ENCODE measurements around the gene NDP.
A peak's percentile ranks its signal among the peaks of the same experiment; 100 is the strongest.
"Not testable (repeated sequence)": the region's sequence is repeated elsewhere in the genome, so short reads cannot be mapped to it uniquely, and the experiment has no call there.

Gene NDP

DNA sequence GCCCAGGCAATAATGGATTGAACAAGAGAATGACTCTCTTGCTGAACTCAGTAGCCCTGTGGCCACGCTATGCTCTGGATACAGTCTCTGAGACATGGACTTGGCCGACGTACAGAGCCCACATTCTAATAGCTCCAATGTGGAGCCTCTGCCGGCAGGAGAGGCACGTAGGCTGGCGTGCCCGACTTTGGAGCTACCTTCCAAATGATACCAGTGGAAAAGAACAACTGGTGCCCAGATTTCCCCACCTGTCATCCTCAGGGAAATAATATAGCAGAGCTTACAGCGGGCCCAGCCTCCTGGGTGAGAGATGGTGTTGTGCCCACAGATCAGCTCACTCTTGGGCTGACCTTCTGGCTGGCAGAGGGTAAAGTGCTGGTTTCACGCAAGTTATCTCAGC is 10.6 kb downstream of the NDP start:
- Mint-ChIP-seq H3K36me3 (no peaks in the 10 kb centered on the region), H3K27ac (no peak overlapping the region), H3K4me1 (no peaks in the 10 kb centered on the region), H3K9me3 (peaks cover 1% of the 10 kb centered on the region), H3K4me3 (no peak overlapping the region), H3K27me3 (peaks cover 3% of the 10 kb centered on the region)
- DNase-seq (ENCODE audit: low spot score in 2 of 2) (no peak), ATAC-seq (ENCODE audit: low read depth) (no peak)

DNA sequence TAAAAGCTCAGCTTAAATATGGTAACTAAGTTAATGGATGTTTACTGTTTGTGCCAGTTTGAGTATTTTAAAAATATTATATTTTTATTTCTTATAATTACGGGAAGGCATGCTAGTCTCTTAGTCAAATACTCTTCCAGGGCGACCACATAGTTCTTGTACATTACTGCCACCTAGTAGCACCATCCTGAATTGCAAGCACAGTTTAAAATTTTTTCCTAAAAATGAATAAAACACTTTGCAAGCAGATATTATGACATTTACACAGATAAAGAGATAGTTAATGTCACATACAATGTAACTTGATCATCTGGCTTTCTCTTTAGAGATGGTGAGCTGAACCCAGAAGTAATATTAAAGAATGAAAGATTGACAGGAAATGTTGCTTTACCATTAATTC is 11.5 kb downstream of the NDP start:
- Mint-ChIP-seq H3K27ac (no peak overlapping the region), H3K27me3 (peaks cover 3% of the 10 kb centered on the region), H3K4me3 (no peak overlapping the region), H3K4me1 (no peaks in the 10 kb centered on the region), H3K9me3 (peaks cover 1% of the 10 kb centered on the region), H3K36me3 (no peaks in the 10 kb centered on the region)
- DNase-seq (ENCODE audit: low spot score in 2 of 2) (no peak), ATAC-seq (ENCODE audit: low read depth) (no peak)

DNA sequence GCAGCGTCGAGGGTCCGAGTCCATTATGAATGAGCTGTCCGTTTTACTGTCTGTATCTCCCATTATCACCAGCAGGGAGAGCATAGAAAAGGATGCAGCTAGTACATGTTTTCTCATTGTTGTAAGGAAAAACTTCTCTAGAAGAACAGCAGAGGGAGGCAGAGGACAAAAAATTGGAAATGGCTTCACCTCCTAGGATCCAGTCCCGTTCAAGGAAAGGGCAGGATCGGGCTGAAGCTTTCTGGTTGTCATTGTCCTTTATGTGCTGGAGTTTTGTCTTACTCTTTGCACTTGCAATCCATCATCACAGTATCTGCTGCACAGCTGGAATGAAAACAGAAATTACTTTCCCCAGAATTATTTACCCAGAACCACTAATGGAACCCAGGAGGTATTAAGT is 14.7 kb downstream of the NDP start:
- Mint-ChIP-seq H3K9me3 (peaks cover 1% of the 10 kb centered on the region), H3K4me3 (no peak overlapping the region), H3K27ac (no peak overlapping the region), H3K36me3 (no peaks in the 10 kb centered on the region), H3K4me1 (no peaks in the 10 kb centered on the region), H3K27me3 (peaks cover 3% of the 10 kb centered on the region)
- ATAC-seq (ENCODE audit: low read depth) = peak; percentile 65
- DNase-seq (ENCODE audit: low spot score in 2 of 2) = peak in 1 of 2 donors; percentile 9

DNA sequence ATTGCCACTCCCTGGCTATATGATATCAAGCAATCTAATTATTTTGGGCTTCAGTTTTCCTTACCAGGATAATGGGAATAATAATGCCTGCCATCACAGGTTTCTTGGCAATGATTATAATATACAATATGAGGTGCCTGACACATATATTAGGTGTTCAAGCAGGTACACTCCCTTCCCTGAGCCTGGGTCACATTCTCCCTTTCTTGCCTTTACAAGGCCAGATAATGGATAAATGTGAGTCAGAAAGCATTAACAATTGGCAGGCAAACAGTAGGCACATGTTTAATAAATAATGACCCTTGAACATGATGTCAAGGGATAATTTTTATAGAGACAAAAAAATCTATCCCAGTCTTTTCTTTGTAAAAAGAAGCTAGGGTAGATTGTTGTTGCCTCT is 17.2 kb downstream of the NDP start:
- Mint-ChIP-seq H3K4me3 (no peak overlapping the region), H3K27me3 (peaks cover 4% of the 10 kb centered on the region), H3K27ac (no peak overlapping the region), H3K36me3 (no peaks in the 10 kb centered on the region), H3K9me3 (no peaks in the 10 kb centered on the region), H3K4me1 (no peaks in the 10 kb centered on the region)
- ATAC-seq (ENCODE audit: low read depth) (no peak), DNase-seq (ENCODE audit: low spot score in 2 of 2) (no peak)

DNA sequence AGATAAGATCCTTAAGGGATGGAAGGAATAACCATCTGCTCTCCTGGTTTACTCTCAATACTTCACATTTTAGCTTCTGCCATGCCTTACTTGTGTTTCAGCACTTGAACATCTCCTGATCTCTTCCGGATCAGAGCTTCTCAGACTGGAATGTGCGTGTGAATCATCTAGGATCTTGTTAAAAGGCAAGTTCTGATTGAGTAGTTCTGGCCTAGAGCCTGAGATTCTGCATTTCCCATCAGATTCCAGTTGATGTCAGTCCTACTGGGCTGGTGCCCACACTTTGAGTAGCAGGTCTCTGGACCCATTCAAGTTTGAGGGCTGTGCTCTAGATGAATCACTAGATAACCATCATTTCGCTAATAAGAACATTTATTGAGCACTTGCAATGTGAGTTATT is 20.0 kb downstream of the NDP start:
- Mint-ChIP-seq H3K27ac (no peak overlapping the region), H3K36me3 (no peaks in the 10 kb centered on the region), H3K27me3 (peaks cover 3% of the 10 kb centered on the region), H3K4me3 (no peak overlapping the region), H3K9me3 (no peaks in the 10 kb centered on the region), H3K4me1 (peaks cover 3% of the 10 kb centered on the region)
- ATAC-seq (ENCODE audit: low read depth) (no peak), DNase-seq (ENCODE audit: low spot score in 2 of 2) (no peak)

DNA sequence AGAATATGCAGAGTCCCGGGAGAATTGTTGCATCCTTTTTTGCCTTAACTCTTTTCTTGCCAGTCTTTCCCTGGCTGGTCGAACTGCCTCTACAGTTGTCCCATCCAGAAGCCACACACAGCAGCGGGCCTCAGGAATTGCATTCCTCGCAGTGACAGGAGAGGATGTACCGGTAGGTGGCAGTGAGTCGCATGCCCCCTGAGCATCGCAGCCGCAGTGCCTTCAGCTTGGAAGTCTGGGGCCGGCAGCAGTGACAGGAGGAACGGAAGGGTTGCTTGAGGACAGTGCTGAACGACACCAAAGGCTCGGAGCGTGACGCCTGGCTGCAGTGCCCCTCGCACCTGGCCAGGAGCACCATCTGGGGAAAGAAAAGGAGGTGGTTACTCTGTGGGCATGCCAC is 23.5 kb downstream of the NDP start:
- H3K27ac Mint-ChIP-seq = no peak overlapping the region
- no peaks in the 10 kb centered on the region for H3K9me3 Mint-ChIP-seq
- H3K36me3 Mint-ChIP-seq = no peaks in the 10 kb centered on the region
- ATAC-seq (ENCODE audit: low read depth) (peak; percentile 21), DNase-seq (ENCODE audit: low spot score in 2 of 2) (no peak)
- H3K27me3 Mint-ChIP-seq = peaks cover 3% of the 10 kb centered on the region
- H3K4me3 Mint-ChIP-seq = no peak overlapping the region
- H3K4me1 Mint-ChIP-seq = peaks cover 3% of the 10 kb centered on the region

DNA sequence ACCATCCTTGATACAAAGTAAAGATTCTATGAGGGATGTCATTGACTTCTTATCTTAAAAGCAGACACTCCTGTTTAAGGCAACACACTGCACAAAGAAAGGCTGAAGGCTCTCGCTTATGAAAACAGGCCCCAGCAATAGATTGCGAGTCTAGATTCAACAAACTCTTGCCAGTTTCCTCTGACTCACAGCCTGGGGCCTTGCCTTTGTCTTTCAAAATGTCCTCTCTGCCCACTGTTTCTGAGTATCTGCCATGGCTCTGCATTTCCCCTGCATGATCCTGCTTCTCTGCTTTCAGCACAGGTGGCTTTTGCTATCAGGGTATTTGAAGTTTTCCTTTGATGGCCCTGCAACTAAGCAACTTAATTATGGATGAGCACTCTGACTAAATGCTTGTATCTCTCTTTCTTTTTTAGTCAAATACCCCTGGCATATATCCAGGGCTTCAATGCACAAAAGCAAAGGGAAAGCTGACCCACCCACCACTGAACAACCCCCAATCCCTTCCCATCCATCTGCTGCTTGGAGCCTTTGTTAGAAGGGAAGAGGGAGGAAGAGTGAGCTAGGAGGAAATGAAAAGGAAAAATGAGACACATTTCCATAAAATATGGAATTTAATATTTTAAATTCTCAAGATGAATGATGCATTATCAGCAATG is 32.2 kb downstream of the NDP start:
- Mint-ChIP-seq H3K36me3 (no peaks in the 10 kb centered on the region), H3K27me3 (no peaks in the 10 kb centered on the region), H3K9me3 (no peaks in the 10 kb centered on the region), H3K4me3 (no peak overlapping the region), H3K4me1 (no peaks in the 10 kb centered on the region), H3K27ac (no peak overlapping the region)
- ATAC-seq (ENCODE audit: low read depth) = no peak
- no peak for DNase-seq (ENCODE audit: low spot score in 2 of 2)

DNA sequence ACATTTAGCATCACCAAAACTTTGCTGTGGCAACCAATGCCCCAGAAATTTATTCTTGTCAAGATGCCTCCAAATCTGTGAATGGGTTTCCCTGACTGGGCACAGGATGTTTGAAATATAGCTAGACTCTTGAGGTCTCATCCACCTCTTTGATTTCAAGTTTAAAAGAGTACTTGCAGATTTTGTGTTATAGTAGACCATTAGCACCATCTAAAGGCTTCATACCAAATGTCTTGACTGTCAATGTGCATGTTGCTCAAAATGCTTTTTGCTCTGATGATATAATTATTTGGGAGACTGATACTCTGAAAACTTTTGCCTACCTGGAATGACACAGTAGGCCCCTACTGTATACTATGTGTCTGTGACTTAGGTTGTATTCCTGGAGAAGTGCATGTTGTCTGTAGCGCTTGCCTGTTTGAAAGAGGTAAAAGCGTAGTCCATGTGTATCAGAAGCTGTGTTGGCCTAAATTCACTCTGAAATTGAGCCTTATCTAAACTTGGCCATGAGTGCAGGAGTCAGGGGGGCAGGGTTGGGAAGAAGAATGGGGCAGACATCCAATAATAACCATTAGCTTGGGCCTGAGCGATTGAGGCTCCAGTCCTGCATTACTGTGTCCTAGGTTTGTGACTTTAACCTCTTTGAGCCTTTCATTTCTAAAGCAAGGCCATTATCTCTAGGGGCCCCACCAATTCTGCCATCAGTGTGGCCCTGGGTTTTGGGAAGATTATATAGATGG is 33.8 kb downstream of the NDP start:
- no peak overlapping the region for H3K4me3 Mint-ChIP-seq
- no peak overlapping the region for H3K27ac Mint-ChIP-seq
- DNase-seq (ENCODE audit: low spot score in 2 of 2) = no peak
- H3K36me3 Mint-ChIP-seq = no peaks in the 10 kb centered on the region
- H3K9me3 Mint-ChIP-seq = no peaks in the 10 kb centered on the region
- no peaks in the 10 kb centered on the region for H3K4me1 Mint-ChIP-seq
- ATAC-seq (ENCODE audit: low read depth) = no peak
- no peaks in the 10 kb centered on the region for H3K27me3 Mint-ChIP-seq

DNA sequence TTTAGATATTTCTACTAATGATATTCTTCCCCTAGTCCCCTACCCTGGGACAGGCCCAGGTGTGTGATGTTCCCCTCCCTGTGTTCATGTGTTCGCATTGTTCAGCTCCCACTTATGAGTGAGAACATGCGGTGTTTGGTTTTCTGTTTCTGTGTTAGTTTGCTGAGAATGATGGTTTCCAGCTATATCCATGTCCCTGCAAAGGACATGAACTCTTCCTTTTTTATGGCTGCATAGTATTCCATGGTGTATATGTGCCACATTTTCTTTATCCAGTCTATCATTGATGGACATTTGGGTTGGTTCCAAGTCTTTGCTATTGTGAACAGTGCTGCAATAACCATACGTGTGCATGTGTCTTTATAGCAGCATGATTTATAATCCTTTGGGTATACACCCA is 51.2 kb downstream of the NDP start:
- H3K4me1 Mint-ChIP-seq = not testable (repeated sequence)

DNA sequence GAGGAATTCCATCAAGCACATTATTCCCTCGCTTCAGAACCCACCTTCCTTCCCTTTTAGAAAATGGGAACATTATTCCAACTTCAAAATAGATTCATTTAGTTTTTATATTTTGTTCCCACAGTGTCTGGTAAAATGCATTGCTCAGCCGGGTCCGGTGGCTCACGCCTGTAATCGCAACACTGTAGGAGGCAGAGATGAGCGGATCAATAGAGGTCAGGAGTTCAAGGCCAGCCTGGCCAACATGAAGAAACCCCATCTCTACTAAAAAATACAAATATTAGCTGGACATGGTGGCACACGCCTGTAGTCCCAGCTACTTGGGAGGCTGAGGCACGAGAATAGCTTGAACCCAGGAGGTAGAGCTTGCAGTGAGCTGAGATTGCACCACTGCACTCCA is 62.4 kb downstream of the NDP start:
- ATAC-seq (ENCODE audit: low read depth); H3K4me1 Mint-ChIP-seq; H3K4me3 Mint-ChIP-seq; DNase-seq (ENCODE audit: low spot score in 2 of 2); H3K27ac Mint-ChIP-seq; H3K9me3 Mint-ChIP-seq; H3K36me3 Mint-ChIP-seq; H3K27me3 Mint-ChIP-seq: not testable (repeated sequence)

More for the DNA sequence above, 51.2 kb downstream of the NDP start:
- H3K4me3 Mint-ChIP-seq; H3K27me3 Mint-ChIP-seq; H3K9me3 Mint-ChIP-seq; H3K36me3 Mint-ChIP-seq; H3K27ac Mint-ChIP-seq; ATAC-seq (ENCODE audit: low read depth); DNase-seq (ENCODE audit: low spot score in 2 of 2): not testable (repeated sequence)

DNA sequence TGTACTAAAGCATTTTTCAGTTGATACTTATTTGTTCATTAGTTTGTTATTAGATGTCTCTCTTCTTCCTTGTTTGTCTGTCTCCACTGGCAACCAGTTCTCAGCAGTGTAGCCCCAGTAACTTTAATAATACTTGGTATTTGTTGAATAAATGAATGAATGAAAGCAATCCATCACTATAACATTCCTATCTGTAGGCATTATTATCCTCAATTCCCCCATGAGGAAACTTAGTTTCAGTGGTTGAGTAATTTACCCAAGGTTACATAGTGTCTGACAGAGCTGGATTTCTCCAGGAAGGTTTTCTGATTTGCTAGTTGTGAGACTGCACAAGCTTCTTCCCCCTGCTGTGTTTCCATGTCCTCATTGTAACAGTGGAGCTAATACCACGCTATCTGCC is 63.2 kb downstream of the NDP start:
- DNase-seq (ENCODE audit: low spot score in 2 of 2) = no peak
- Mint-ChIP-seq H3K27me3 (peaks cover 4% of the 10 kb centered on the region), H3K9me3 (no peaks in the 10 kb centered on the region), H3K36me3 (no peaks in the 10 kb centered on the region), H3K4me1 (no peaks in the 10 kb centered on the region), H3K4me3 (no peak overlapping the region), H3K27ac (no peak overlapping the region)
- no peak for ATAC-seq (ENCODE audit: low read depth)

DNA sequence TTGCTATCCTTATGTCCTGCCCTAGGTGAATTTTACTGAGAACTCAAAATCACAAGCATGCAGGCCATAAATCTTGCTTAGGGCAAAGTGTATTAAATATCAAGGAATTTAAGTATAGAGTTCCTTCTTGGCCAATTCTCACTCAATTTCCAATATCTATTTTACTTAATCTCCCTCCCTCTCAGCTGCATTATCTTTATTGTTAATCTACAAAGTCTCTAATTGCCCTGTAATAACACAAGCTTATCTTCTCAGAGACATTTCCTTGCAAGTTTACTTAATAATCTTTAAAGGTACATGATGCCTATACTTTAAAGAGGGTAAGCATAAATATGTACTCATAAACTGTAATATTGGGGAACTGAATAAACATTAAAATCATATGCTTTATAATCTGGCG is 64.0 kb downstream of the NDP start:
- Mint-ChIP-seq H3K27me3 (peaks cover 4% of the 10 kb centered on the region), H3K27ac (no peak overlapping the region), H3K4me3 (no peak overlapping the region), H3K4me1 (no peaks in the 10 kb centered on the region), H3K9me3 (no peaks in the 10 kb centered on the region), H3K36me3 (no peaks in the 10 kb centered on the region)
- DNase-seq (ENCODE audit: low spot score in 2 of 2) = no peak
- no peak for ATAC-seq (ENCODE audit: low read depth)

DNA sequence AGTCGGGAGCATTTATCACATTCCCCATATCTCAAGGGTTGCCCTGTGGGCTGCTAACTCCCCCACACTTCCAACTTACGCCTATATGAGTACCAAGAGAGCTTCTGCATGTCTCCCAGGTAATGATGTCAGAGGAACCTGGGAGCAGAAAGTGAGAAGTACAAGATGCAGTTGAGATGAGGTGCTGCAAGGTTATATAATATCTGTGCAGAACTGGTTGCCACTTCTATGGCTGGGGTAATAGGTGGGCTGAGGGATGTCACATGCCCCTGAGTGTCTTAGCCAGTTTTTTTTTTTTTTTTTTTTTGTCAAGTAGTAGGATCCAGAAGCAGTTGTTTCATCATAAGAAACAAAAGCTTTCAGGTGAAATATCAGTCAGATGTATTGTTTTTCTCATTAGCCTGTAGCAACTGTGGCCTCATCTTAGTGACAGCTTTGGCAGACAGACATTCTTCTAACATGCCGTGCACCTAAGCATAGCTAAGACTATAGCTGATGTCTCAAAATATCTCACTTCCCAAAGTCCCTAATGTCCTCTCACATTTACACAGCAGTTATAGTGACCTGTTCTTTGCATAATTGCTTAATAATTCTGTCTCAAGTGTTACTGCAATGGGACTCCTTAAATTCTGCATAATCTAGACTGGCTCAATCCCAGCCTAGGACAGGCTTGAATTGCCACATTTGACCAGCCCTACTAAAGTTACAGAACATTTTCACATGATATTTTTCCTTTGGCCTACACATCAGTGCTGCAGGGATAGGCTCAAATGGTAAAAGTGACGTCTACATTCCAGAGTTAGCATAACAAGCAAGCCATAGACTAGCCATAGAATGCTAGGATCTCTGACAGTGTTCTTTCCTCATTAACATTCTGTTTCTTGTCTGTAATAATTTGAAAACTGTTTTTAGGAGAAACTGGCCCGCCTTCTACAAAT is 73.0 kb downstream of the NDP start:
- ATAC-seq (ENCODE audit: low read depth) = no peak
- Mint-ChIP-seq H3K4me1 (no peaks in the 10 kb centered on the region), H3K27ac (no peak overlapping the region), H3K27me3 (peaks cover 3% of the 10 kb centered on the region), H3K4me3 (no peak overlapping the region), H3K9me3 (no peaks in the 10 kb centered on the region), H3K36me3 (no peaks in the 10 kb centered on the region)
- no peak for DNase-seq (ENCODE audit: low spot score in 2 of 2)
